ENCODE results near the gene TEX44.
"Not testable (repeated sequence)": the region's sequence is repeated elsewhere in the genome, so short reads cannot be mapped to it uniquely, and the experiment has no call there.

The TEX44 gene

DNA sequence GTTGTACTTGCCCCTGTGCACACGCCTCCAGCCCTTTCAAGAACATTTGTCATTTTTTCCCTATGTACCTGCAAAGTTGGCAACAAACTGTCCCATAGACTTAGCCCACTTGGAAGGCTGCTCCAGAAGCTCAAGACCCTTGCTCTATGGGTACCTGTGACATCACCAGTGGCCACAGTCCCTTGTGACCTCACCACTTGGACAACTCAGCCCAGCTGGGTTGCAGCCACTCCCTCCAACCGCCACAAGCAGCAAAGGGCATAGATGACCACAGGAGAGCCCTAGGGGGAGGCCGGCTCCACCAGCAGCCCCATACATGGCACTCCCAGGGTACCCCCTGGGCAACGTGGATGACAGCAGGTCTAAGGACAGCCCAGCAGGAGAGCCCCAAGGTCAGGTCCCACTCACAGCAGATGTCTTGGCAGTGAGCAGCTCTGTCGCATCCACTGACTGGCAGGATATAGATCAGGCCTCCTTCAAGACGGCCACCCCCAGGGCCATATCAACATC is at the start of gene TEX44:
Gene TEX44 (plus strand): TSS at position 229 of the 510 bp plus-strand sequence. CDS start 88 bp downstream, at position 317.
- DNase-seq = no peak

DNA sequence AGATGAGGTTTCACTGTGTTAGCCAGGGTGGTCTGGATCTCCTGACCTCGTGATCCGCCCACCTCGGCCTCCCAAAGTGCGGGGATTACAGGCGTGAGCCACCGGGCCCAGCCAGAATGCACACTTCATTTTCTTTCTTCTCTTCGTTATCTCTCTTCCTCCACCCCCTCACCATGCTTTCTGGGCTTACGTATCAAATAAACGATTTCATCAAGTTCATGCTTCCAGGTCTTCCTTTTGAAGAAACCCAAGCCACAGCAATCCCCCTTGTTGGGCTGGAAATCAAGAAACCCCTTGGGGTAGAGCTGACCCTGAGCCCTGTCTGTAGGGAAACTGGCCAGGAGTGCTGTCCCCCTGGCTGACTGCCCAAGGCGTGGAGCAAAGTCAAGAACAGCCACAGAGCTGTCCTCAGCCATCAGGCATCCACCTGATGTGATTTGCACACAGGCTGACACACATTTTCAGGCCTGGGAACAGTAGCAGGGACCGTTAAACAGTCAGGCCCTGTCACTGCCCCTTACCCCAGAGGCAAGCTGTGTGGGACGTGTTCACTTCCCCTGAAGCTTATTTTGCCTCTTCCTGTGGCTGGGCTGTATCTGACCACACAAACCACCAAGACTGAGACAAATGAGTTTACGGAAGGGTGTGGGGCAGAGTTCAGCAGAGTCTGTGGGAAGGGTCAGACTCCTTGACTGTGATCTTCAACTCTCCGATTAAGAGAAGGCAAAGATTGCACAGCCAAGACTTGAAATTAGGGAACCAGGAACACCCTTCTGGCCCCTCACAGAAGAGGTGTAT is 47.4 kb upstream of the TEX44 start:
- DNase-seq = no peak

- DNase-seq = no peak
Measured at GRCh38 chr2:231546014-231546715, 46.5 kb upstream of the TEX44 start.

DNA sequence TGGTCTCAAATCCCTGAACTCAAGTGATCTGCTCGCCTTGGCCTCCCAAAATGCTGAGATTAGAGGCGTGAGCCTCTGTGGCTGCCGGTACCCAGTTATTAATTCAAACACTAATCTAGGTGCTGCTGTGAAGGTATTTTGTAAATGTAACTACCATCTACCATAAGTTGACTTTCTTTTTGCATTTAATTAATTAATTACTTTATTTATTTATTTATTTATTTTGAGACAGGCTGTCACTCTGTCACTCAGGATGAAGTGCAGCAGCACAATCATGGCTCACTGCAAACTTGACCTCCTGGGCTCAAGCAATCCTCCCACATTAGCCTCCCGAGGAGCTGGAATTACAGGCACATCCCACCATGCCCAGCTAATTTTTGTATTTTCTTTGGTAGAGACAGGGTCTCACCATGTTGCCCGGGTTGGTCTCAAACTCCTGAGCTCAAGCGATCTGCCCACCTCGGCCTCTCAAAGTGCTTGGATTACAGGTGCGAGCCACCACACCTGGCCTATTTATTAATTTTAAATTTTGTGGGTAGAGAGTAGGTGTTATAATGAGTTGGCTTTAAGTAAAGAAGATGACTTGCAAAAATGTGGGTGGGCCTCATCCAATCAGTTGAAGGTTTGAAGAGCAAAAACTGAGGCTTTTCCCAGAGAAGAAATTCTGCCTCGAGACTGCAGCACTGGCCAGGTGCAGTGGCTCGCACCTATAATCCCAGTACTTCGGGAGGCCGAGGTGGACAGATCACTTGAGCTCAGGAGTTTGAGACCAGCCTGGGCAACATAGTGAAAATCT is 45.2 kb upstream of the TEX44 start:
- DNase-seq = no peak

- DNase-seq = no peak
Measured at GRCh38 chr2:231548752-231549151, 43.9 kb upstream of the TEX44 start.

DNA sequence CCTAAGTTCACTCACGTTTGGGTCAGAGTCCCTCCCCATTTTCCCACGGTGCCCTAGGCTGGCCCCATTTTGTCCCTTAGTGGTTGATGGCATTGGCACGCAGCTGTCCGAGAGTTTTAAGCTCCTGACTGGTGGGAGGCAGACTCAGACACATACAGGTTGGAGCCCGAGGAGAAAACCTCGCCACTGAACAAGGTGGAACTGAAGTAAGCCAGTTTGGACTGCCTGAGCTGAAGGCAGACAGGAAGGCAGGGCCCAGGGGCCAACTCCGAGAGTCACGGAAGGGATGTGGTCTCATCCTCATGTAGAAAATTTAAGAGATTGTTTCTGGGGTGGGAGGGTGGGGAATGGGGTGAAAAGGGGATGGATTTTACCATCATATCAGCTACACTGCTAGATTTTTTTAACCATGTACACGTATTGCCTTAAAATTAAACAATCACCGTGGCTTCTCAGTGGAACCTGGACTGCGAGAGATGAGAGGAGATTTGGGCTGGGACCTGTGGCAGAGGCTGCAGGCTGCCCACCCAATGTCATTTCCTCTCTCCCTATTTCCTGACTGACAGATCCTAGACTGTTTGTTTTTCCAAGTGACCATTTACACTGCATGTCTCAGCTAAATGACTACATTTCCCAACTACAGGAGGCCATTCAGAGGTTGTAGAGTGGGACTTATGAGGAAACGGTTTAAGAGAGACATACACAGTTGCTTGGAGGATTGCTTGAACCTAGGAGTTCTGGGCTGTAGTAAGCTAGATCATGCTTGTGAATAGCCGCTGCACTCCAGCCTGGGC is 43.0 kb upstream of the TEX44 start:
- DNase-seq = no peak

DNA sequence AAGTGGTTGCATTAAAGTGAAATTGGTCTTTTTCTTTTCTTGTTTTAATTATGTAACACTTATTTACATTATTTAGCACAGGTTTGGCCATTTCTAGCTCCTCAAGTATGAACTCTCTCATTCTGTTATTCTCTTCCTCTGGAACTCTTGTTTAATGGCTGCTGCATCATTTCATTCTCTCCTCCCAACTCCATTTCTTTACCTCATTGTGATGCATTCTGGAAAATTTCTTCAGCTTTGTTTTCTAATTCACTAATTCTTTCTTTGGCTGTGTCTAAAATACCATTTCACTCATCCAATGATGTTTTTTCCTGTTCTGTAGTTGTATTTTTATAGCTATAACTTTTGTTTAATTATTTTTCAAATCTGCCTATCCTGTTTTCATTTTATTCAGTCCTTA is 39.9 kb upstream of the TEX44 start:
- DNase-seq = no peak

DNA sequence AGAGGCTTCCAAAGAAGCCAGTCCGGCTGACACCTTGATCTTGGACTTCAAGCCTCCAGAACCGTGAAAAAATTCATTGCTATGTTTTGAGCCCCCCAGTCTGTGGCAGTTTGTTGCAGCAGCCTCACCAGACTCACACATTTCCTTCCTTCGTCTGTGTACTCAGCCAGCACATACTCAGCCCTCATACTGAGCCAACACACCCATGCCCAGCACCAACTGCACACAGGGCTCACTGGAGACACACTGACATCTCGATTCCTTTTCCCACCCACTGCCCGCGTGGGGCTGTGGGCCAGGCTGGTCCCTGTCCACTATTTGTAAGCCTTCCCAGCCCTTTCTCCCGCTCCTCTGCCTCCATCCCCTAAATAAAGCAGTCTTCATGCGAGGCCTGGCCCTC is 38.3 kb upstream of the TEX44 start:
- no peak for DNase-seq

- DNase-seq = no peak
Measured at GRCh38 chr2:231554748-231555545, 37.7 kb upstream of the TEX44 start.

DNA sequence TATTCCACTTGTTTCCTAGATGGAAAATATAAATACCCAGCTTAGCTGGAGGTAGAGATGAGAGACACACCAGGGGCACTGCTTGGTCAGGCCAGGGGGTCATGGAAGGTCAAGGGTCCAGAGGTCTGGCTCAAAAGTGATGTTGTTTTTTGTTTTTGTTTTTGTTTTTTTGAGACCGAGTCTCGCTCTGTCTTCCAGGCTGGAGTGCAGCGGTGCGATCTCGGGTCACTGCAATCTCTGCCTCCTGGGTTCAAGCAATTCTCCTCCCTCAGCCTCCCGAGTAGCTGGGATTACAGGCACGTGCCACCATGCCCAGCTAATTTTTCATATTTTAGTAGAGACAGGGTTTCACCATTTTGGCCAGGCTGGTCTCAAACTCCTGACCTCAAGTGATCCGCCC is 36.2 kb upstream of the TEX44 start:
- DNase-seq = not testable (repeated sequence)

- DNase-seq = no peak
Measured at GRCh38 chr2:231556981-231557380, 35.7 kb upstream of the TEX44 start.

DNA sequence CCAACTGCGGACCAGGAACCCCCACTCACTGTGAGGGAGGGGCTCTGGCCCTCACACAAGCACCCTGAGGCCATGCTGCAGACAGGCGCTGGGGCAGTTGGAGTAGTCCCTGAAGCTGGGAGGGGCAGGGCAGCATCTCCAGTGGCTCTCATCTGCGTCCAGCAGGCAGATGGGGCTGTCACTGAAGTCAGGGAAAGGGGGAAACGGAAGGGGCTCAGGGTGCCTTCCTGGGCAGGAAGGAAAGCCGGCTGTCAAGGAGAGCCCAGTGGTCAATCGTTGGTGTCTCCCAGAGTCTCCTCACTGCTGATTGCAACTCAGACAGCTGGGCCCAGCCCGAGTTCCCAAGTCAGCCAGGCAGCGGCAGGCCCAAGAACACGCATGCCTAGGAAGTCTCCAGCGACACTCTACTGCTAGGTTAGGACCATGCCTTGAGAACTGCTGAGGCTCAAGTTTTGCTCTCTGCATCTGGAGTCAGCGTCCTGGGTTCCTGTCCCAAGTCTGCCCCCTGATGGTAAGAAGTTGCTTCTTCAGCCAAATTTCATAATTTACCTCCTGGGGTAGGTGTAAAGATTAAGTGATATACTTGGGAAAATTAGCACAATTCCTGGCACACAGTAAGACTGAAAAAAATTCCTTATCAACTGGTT is 35.0 kb upstream of the TEX44 start:
- no peak for DNase-seq

- no peak for DNase-seq
Measured at GRCh38 chr2:231563378-231563961, 29.2 kb upstream of the TEX44 start.

- no peak for DNase-seq
Measured at GRCh38 chr2:231565887-231566594, 26.6 kb upstream of the TEX44 start.

GRCh38 chr2:231567159-231567558 is 25.5 kb upstream of the TEX44 start:
- DNase-seq = no peak

- no peak for DNase-seq
Measured at GRCh38 chr2:231568098-231568784, 24.4 kb upstream of the TEX44 start.

DNA sequence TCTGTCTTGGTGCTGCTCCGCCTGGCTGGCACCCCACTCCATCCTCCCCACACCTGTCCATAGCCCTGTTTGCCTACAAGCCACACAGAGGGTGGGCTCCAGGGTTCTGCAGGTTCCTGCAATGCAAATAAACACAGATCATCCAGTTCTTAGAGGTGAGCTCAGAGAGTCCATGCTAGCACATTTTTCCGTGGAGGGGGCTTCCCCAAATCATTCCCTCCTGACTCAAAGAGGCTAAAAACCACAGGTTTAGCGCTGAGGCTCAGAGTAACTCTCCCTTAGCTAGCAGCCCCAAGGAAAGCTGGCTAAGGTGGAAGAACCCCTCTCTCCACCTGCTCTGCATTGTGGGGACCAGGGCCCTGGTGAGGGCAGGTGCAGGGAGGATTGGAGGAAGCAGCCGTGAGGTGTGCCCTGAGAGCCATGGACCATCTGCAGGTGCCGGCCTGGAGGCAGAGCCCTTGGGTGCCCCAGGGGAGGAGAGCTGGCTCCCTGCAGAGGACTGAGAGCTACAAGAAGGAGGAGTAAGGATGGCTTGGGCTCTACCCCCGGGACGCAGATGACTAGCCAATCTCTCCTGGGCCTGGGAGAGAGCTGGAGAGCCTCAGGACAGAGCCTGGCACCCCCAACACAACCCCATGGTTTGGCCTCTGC is 23.8 kb upstream of the TEX44 start:
- DNase-seq = no peak

DNA sequence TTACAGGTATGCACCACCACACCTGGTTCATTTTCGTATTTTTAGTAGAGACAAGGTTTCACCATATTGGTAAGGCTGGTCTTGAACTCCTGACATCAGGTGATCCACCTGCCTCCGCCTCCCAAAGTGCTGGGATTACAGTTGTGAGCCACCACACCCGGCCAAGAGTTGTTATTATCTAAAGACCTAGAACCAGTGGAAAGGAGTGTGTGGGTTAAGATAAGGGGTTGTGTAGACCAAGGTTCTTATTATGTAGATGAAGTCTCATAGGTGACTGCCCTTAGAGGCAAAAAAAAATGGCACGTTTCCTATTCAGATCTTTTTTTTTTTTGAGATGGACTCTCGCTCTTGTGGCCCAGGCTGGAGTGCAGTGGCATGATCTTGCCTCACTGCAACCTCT is 21.7 kb upstream of the TEX44 start:
- DNase-seq = not testable (repeated sequence)

GRCh38 chr2:231571661-231572191 is 20.9 kb upstream of the TEX44 start:
- no peak for DNase-seq

Data from NCI-H1417 treated with DMSO at 0.1 percent for 48 hours (cell line).